ENCODE data around the gene C10orf67.

DNA sequence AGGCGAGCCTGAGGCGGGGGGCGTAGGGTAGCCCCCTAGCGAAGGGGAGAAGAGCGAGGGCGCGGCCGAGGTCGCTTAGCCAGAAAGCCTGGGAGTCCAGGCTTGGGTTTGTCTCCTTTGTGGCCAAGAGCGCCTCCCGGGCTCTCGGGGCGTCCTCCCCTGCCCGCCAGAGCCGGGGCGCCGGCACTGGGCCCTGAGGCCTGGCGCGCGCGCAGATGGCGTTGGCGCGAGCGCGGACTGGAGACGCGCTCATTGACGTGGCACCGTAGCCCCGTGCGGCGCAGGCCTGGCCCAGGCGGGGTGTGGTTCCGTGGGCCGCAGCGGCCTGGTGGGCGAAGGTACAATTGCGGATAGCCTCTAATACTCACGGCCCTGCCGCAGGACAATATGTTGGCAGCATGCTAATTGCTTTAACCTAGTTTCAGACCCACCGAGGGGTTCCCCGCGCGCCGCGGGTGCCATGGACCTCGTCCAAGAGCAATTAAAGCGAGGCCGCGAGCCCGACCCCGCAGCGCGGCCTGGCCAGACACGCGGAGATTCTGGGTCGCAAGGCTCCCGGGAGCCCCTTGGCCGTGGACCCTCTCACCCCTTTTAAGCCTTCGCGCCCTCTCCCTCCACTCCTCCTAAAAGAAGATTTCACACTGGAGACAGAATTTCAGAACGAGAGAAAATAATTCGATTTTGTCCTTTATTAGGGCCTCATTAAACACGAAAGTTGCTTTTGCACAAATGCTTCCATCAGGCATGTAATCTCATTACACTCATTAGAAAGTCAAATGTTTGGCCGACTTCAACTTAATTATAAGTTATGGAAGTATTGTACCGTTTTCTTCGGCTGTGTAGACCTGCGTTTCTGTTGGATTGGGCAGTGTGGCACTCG lies 149.4 kb downstream of the C10orf67 start:
- TF ChIP-seq CTCF (IDR thresholded peaks at IDR 0.05) (no peak), POLR2A (IDR thresholded peaks at IDR 0.05) (no peak)
